Measurements from ENCODE around the gene CALML4. TPM values are rescaled to one million over a fixed set of nuclear protein-coding genes. Genes with fewer than 3 reads are reported as not detected.

The CALML4 gene
- total and polyA plus RNA-seq, 7 experiments from 2014 or later: 0.13 to 14.6 (median 2.8) TPM

DNA sequence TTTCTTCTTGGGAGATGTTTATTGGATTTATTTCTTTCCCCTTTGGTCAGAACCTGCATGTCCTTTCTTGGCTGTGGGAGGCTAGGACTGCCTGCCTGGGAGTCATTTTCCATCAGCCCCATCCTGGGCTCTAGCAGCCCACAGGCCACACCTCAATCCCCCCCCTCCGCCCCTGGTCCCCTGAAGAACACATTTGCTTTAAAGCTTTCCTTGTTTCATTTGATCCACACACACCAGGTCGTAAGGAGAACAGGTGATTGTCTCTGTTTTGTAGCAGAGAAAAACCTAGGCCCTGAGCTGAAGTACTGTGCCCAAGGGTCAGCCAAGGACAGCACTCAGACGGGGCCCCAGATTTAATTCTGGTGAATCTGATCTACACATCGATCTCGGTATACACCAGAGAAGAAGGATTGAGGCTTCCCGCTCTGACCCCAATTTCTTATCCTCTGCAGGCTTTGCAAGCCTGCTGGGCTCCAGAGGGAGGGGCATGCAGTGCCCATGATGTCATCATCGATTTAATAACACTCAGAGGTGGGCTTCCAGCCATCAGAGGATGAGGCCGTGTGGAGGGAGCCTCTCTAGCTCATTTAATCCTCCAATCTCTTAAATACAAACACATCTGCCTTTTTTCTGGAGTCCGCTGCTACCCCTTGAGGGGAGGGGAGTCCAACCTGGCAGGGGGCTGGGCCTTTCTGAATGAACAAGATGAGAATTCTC lies 26.1 kb upstream of the CALML4 start:
- POLR2A ChIA-PET: interaction anchor here (0.6 kb wide), 1 partner anchor 682 kb away, joined by 3 read pairs; no protein-coding TSS in a partner anchor

GRCh38 chr15:68230157-68231100 lies 25.3 kb upstream of the CALML4 start:
- DNase-seq (peak in 1 of 9 donors; percentile 20), ATAC-seq (no peak)
- intact Hi-C loops (cut with micrococcal nuclease): loop anchor here in 1 of 2 donors (1.0 kb wide), 1 partner anchor 367 kb away; no protein-coding TSS in a partner anchor
- peak overlapping the region; percentile 79 for H3K27ac ChIP-seq (ENCODE audit: low read depth, low read length)
- H3K27me3 ChIP-seq (ENCODE audit: control insufficient read depth in 2 of 2, insufficient read depth in 2 of 2, low read length in 2 of 2): no peaks in the 10 kb centered on the region
- peak overlapping the region; percentile 93 for H3K4me3 ChIP-seq (ENCODE audit: low read length)
- ChIA-PET CTCF (interaction anchor here (1.0 kb wide), 1 partner anchor 329 kb away, joined by 3 read pairs; no protein-coding TSS in a partner anchor), POLR2A (interaction anchor here (0.6 to 2.3 kb wide), 4 partner anchors 29 to 389 kb away, joined by 3 to 16 read pairs (median 5); partner anchors contain the start of gene FEM1B)
- peaks cover 0 to 17% of the 10 kb centered on the region in 2 donors for H3K4me1 ChIP-seq (ENCODE audit: control insufficient read depth in 2 of 2, insufficient read depth in 2 of 2, low read length in 2 of 2)
- H3K36me3 ChIP-seq (ENCODE audit: control insufficient read depth in 2 of 3, insufficient read depth in 3 of 3, low read length in 3 of 3): no peaks in the 10 kb centered on the region
- Mint-ChIP-seq H3K36me3 (peaks cover 0 to 6% (median 0%) of the 10 kb centered on the region in 5 donors), H3K4me3 (peak overlapping the region; percentile 86 to 98 (median 92)), H3K9me3 (no peaks in the 10 kb centered on the region), H3K4me1 (peaks cover 23 to 35% (median 30%) of the 10 kb centered on the region in 7 donors), H3K27ac (peak overlapping the region; percentile 69 to 97 (median 88)), H3K27me3 (peaks cover 0 to 3% (median 0%) of the 10 kb centered on the region in 5 donors)
- no peaks in the 10 kb centered on the region for H3K9me3 ChIP-seq (ENCODE audit: control insufficient read depth in 2 of 3, low read length in 3 of 3)

More for the DNA sequence above, 26.1 kb upstream of the CALML4 start:
- peaks cover 0 to 17% of the 10 kb centered on the region in 2 donors for H3K4me1 ChIP-seq (ENCODE audit: control insufficient read depth in 2 of 2, insufficient read depth in 2 of 2, low read length in 2 of 2)
- intact Hi-C loops (cut with micrococcal nuclease): no loop called here
- H3K4me3 ChIP-seq (ENCODE audit: low read length): no peak overlapping the region
- no peaks in the 10 kb centered on the region for H3K27me3 ChIP-seq (ENCODE audit: control insufficient read depth in 2 of 2, insufficient read depth in 2 of 2, low read length in 2 of 2)
- no peak overlapping the region for H3K27ac ChIP-seq (ENCODE audit: low read depth, low read length)
- peak overlapping the region in 3 of 9 donors; percentile 38 to 62 (median 51) for H3K27ac Mint-ChIP-seq
- H3K4me3 Mint-ChIP-seq: peak overlapping the region; percentile 36 to 79 (median 66)
- H3K36me3 ChIP-seq (ENCODE audit: control insufficient read depth in 2 of 3, insufficient read depth in 3 of 3, low read length in 3 of 3): no peaks in the 10 kb centered on the region
- CTCF ChIA-PET: interaction anchor here (0.7 to 1.4 kb wide), 3 partner anchors 9 to 75 kb away, joined by 3 read pairs; no protein-coding TSS in a partner anchor
- H3K36me3 Mint-ChIP-seq: peaks cover 0 to 6% (median 0%) of the 10 kb centered on the region in 5 donors
- H3K9me3 Mint-ChIP-seq: no peaks in the 10 kb centered on the region
- peaks cover 23 to 34% (median 30%) of the 10 kb centered on the region in 7 donors for H3K4me1 Mint-ChIP-seq
- ATAC-seq: no peak
- H3K9me3 ChIP-seq (ENCODE audit: control insufficient read depth in 2 of 3, low read length in 3 of 3): no peaks in the 10 kb centered on the region
- DNase-seq: peak in 1 of 9 donors; percentile 11
- H3K27me3 Mint-ChIP-seq: peaks cover 0 to 4% (median 0%) of the 10 kb centered on the region in 5 donors

DNA sequence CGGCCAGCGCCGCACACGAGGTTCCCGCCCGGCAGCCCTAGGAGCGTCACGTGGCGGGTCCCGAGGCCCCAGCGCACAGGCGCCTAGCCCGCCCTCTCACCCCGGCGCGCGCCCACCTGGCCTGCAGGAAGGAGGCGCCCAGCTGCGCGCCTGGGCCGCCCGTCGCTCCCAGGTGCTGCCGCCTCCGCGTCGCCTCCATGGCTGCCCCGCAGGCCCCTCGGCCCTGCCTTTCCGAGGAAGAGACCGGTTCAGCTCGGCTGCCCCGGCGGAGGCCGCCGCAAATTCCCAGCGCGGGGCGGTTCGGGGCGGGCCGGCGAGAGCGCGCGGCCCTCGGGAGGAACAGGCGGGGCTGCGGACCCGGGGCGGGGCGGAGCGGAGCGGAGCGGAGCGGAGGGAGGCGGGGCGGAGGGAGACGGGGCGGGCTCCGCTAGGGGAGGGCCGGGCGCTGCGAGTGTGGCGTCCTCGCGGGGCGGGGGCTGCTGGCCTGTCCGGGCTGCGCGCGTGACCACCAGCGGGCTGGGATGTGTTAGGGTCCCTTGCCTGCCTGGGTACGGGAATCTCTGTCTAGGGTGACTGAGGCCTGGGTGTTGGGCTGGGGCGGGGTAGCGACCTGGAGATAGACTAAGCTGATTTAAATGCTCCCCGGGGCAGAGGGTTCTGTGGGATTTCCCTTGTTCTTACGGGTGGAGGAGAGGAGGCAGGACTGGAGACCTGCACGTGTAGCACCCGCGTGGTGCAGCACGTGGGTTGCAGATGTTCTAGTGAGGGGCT lies 24.4 kb upstream of the CALML4 start, which contains the start of gene CLN6:
Gene CLN6 (minus strand): TSS at position 343 of the 771 bp plus-strand sequence. CDS start 144 bp downstream, at position 199.
- Histone ChIP-seq H3K27ac (ENCODE audit: low read depth, low read length) (peak within 1 kb of the TSS; percentile 79), H3K4me3 (ENCODE audit: low read length) (peak within 1 kb of the TSS; percentile 93), H3K36me3 (ENCODE audit: control insufficient read depth in 2 of 3, insufficient read depth in 3 of 3, low read length in 3 of 3) (no peaks in the 10 kb centered on the region), H3K9me3 (ENCODE audit: control insufficient read depth in 2 of 3, low read length in 3 of 3) (no peaks in the 10 kb centered on the region), H3K4me1 (ENCODE audit: control insufficient read depth in 2 of 2, insufficient read depth in 2 of 2, low read length in 2 of 2) (peaks cover 0 to 17% of the 10 kb centered on the region in 2 donors), H3K27me3 (ENCODE audit: control insufficient read depth in 2 of 2, insufficient read depth in 2 of 2, low read length in 2 of 2) (no peaks in the 10 kb centered on the region)
- peaks cover 0 to 3% (median 0%) of the 10 kb centered on the region in 5 donors for H3K27me3 Mint-ChIP-seq
- H3K4me3 Mint-ChIP-seq: peak within 1 kb of the TSS; percentile 86 to 98 (median 92)
- ChIA-PET POLR2A (interaction anchor here (0.9 to 2.3 kb wide), 5 partner anchors 12 to 175 kb away, joined by 3 to 16 read pairs (median 5); partner anchors contain the start of genes FEM1B and PIAS1), CTCF (interaction anchor here (0.5 to 1.0 kb wide), 2 partner anchors 330 to 368 kb away, joined by 3 to 4 read pairs; no protein-coding TSS in a partner anchor)
- ATAC-seq: peak; percentile 94
- intact Hi-C loops (cut with micrococcal nuclease): loop anchor here (1.0 to 10.0 kb wide), 7 partner anchors 28 to 935 kb away; partner anchors contain the start of genes FEM1B (in 2 of the 2), PIAS1 (in 2 of the 2), GLCE (in 1 of the 2) and RNU6-1 (in 1 of the 2)
- H3K4me1 Mint-ChIP-seq: peaks cover 30 to 44% (median 38%) of the 10 kb centered on the region in 7 donors
- DNase-seq: peak; percentile 68 to 88 (median 81)
- H3K9me3 Mint-ChIP-seq: no peaks in the 10 kb centered on the region
- H3K27ac Mint-ChIP-seq: peak within 1 kb of the TSS; percentile 69 to 97 (median 88)
- peaks cover 0 to 11% (median 0%) of the 10 kb centered on the region in 5 donors for H3K36me3 Mint-ChIP-seq

GRCh38 chr15:68228971-68229385 lies 23.8 kb upstream of the CALML4 start:
- ChIA-PET CTCF (no interaction called here), POLR2A (interaction anchor here (0.9 to 2.3 kb wide), 5 partner anchors 12 to 175 kb away, joined by 3 to 16 read pairs (median 5); partner anchors contain the start of genes FEM1B and PIAS1)
- Mint-ChIP-seq H3K27ac (peak overlapping the region in 8 of 9 donors; percentile 1 to 89 (median 58)), H3K4me1 (peaks cover 31 to 45% (median 40%) of the 10 kb centered on the region in 7 donors), H3K4me3 (peak overlapping the region; percentile 75 to 92 (median 86)), H3K27me3 (peaks cover 0 to 3% (median 0%) of the 10 kb centered on the region in 5 donors), H3K9me3 (no peaks in the 10 kb centered on the region), H3K36me3 (peaks cover 0 to 12% (median 0%) of the 10 kb centered on the region in 5 donors)
- Histone ChIP-seq H3K27ac (ENCODE audit: low read depth, low read length) (peak overlapping the region; percentile 79), H3K36me3 (ENCODE audit: control insufficient read depth in 2 of 3, insufficient read depth in 3 of 3, low read length in 3 of 3) (no peaks in the 10 kb centered on the region), H3K9me3 (ENCODE audit: control insufficient read depth in 2 of 3, low read length in 3 of 3) (no peaks in the 10 kb centered on the region), H3K27me3 (ENCODE audit: control insufficient read depth in 2 of 2, insufficient read depth in 2 of 2, low read length in 2 of 2) (no peaks in the 10 kb centered on the region), H3K4me1 (ENCODE audit: control insufficient read depth in 2 of 2, insufficient read depth in 2 of 2, low read length in 2 of 2) (peaks cover 0 to 17% of the 10 kb centered on the region in 2 donors), H3K4me3 (ENCODE audit: low read length) (peak overlapping the region; percentile 93)
- DNase-seq: no peak
- no peak for ATAC-seq
- intact Hi-C loops (cut with micrococcal nuclease): loop anchor here (1.0 to 10.0 kb wide), 6 partner anchors 28 to 936 kb away; partner anchors contain the start of genes FEM1B (in 2 of the 2), PIAS1 (in 2 of the 2), GLCE (in 1 of the 2) and RNU6-1 (in 1 of the 2)

- H3K27me3 ChIP-seq (ENCODE audit: control insufficient read depth in 2 of 2, insufficient read depth in 2 of 2, low read length in 2 of 2): no peaks in the 10 kb centered on the region
- intact Hi-C loops (cut with micrococcal nuclease): loop anchor here in 1 of 2 donors (10.0 kb wide), 1 partner anchor 936 kb away; the partner anchor contains the start of gene GLCE
- DNase-seq (no peak), ATAC-seq (no peak)
- no peaks in the 10 kb centered on the region for H3K9me3 ChIP-seq (ENCODE audit: control insufficient read depth in 2 of 3, low read length in 3 of 3)
- peak overlapping the region; percentile 75 to 92 (median 86) for H3K4me3 Mint-ChIP-seq
- H3K9me3 Mint-ChIP-seq: no peaks in the 10 kb centered on the region
- peak overlapping the region; percentile 93 for H3K4me3 ChIP-seq (ENCODE audit: low read length)
- POLR2A ChIA-PET: interaction anchor here (0.9 to 2.3 kb wide), 6 partner anchors 13 to 174 kb away, joined by 3 to 16 read pairs (median 4); partner anchors contain the start of genes FEM1B and PIAS1
- H3K4me1 Mint-ChIP-seq: peaks cover 31 to 45% (median 40%) of the 10 kb centered on the region in 7 donors
- peak overlapping the region; percentile 79 for H3K27ac ChIP-seq (ENCODE audit: low read depth, low read length)
- peaks cover 0 to 17% of the 10 kb centered on the region in 2 donors for H3K4me1 ChIP-seq (ENCODE audit: control insufficient read depth in 2 of 2, insufficient read depth in 2 of 2, low read length in 2 of 2)
- peak overlapping the region in 8 of 9 donors; percentile 1 to 89 (median 58) for H3K27ac Mint-ChIP-seq
- CTCF ChIA-PET: no interaction called here
- no peaks in the 10 kb centered on the region for H3K36me3 ChIP-seq (ENCODE audit: control insufficient read depth in 2 of 3, insufficient read depth in 3 of 3, low read length in 3 of 3)
- peaks cover 0 to 3% (median 0%) of the 10 kb centered on the region in 5 donors for H3K27me3 Mint-ChIP-seq
- H3K36me3 Mint-ChIP-seq: peaks cover 0 to 12% (median 0%) of the 10 kb centered on the region in 5 donors
Measured at GRCh38 chr15:68228143-68228970, 23.2 kb upstream of the CALML4 start.

Data from naive thymus-derived CD4-positive, alpha-beta T cell (primary cell).